GM19372 (cell line): ENCODE results near the gene TAB3.

Experiments used
- ATAC-seq: cut with Tn5 transposase; IDR thresholded peaks from one replicate; pipeline ENCODE4 v1.9.1; 2021; ENCODE audit warnings: mild to moderate bottlenecking, low read depth, moderate library complexity; ENCODE audit not compliant: unreplicated experiment

TAB3 gene

DNA sequence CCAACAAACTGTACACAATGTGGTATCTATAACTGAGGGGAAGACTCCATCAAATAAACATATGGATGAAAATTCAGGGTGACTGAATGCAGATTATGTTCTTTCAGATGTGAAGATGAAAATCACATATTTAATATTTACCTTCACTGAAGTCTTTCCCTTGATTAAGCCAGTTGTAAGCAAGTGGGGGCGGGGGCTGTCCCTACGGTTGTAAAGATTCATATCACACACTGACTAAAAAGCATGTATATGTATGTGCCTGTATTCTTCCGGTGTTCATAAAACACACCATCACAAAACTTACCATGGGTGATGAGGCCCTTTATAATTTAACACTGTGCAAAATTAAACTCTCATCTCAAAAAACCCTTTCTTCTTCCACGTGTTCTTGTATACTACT, 1.3 kb downstream of the TAB3 start:
- ATAC-seq = no peak

DNA sequence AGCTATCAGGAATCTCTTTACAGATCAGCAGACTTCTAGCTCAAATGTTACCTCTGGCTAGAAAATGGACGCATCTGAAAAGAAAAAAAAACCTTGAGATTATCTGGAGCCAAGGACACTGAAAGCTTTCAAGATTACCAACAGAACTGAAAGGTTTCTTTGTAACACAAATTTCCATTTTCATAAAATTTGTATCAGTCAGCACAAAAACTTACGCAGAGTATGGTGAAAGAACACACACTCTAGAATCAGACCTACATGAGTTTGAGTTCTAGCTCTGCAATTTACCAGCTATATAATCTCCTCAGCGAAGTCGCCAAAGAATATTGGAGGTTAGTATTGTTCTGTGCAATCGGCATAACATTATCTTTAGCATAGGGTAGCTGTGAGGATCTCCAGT, 1.8 kb downstream of the TAB3 start:
- no peak for ATAC-seq

DNA sequence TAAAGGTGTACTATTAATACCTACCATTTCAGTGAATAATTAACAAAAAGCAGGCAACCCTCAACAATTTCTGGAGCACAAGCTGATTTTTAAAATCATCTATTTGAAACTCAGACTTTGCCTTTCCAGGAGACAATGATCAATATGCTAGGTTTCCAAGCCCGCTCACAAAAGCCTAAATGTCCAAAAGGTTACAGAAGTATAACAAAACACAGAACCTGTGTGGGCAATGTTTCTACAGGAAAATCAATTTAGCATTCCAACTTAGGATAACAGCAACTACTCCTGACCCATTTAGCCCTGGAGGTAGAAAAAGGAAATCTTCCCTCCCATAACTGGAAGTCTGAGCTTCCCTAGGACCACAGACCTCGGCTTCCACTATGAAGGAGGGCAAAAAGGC, 3.9 kb downstream of the TAB3 start:
- no peak for ATAC-seq

DNA sequence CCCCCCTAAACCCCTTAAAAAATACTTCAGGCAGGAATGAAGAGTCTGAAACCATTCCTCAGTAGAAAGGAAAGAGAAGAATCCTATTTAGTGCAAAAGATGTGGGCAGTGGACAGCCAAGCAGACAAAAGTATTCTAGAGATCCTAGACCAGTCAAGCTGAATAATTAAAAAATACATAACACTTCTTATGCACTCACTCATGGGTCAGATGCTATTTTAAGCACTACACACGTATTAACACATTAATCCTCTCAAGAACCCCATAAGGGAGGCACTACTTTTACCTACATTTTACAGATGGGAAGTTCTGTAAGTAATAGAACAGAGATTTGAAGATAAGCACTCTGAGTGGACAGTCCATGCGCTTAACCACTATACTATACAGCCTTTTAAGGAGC, 5.9 kb downstream of the TAB3 start:
- no peak for ATAC-seq

DNA sequence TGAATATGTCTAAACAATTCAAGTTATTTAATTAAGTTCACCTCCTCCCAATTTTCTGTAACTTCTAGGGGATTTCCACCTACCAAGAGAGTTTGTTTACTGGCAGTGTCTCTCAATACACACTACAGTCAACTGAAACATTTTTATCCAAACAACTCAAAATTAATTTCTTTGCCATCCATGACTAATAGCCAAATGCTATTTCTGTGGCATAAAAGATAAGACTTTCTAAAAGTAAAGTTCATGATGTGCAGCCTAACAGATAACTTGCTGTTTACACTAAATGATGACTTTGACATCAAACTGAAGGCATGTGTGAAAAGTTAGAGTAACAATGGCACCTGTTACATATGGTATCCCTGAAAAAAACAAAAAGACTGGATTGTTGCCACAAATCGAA, 7.3 kb downstream of the TAB3 start:
- no peak for ATAC-seq

DNA sequence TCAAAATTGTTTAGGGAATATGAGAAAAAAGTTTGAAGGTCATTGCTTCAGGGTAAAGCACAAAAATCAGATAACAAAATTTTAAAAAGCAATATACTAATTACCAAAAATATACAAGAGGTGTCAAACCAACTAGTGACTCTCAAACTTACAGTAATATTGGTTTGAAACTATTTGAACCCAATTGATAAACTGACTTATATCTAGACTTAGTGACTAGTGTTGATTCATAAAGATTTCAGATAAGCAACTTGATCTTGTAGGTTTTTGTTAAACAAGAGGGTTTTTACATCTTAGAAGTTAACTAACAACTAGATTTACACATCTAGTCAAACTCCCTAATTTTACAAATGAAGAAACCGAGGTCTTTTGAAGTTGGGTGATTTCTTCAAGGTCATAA, 7.7 kb downstream of the TAB3 start:
- no peak for ATAC-seq

DNA sequence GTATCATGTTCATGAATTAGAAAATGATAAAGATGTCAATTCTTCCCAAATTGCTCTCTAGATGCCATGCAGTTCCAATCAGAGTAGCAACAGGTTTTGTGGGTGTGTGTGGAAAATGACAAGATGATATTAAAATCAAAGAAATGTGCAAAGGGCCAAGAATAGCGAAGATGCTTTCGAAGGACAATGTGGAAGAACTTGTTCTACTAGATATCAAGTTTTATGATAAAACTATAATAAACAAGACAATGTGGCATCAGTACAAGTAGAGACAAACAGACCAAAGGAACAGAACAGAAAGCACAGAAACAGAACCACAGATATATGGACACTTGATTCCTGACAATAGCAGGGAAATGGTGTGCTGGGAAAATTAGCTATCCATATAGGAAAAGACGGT, 9.0 kb downstream of the TAB3 start:
- ATAC-seq = no peak

DNA sequence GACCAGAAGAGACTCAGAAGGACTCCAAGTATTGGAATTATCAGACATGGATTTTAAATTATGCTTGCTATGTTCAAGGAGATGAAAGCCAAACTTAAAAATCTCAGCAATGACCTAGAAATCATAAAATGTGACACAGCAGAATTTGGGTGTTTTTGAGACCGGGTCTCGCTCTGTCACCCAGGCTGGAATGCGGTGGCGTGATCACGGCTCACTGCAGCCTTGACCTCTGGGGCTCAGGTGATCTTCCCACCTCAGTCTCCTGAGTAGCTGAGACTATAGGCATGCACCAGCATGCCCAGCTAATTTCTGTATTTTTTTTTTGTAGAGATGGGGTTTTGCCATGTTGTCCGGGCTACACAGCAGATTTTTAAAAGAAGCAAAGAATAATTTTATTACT, 12.7 kb downstream of the TAB3 start:
- ATAC-seq = no peak

DNA sequence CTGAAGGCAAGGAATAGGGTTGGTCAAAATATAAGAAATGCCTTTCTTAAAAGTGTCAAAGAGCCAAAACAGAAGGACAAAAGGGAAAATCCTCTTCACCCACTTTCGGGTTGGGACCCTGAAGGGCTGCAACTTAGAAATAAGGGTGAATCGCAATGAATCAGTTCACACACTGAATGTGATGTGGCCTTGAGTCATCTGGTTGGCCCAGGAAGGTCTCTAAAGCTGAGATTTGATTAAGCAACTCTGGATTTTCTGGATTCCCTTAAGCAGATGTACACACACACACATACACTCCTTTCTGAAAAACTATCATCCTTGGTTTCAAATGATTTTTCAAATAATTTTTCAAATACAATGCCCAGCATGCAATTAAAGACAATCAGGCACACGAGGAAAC, 13.1 kb downstream of the TAB3 start:
- ATAC-seq = no peak

DNA sequence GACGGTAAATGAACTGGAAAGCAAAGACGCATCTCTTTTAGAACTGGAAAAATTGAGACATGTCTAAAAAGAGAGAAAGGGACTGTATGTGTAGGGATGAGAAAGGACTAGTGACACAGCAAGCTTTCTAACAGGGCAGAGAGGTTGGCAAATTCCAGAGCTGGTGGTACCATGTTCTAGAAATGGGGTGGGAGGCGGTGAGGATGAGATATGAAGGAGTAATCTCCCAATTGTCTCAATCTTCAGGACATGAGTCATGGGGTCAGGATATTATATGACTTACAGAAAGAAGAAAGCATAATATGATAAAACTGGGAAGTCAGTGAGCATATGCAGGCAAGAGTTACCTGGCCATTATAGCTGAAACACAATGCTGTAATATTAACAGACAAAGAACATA, 14.2 kb downstream of the TAB3 start:
- ATAC-seq = no peak

DNA sequence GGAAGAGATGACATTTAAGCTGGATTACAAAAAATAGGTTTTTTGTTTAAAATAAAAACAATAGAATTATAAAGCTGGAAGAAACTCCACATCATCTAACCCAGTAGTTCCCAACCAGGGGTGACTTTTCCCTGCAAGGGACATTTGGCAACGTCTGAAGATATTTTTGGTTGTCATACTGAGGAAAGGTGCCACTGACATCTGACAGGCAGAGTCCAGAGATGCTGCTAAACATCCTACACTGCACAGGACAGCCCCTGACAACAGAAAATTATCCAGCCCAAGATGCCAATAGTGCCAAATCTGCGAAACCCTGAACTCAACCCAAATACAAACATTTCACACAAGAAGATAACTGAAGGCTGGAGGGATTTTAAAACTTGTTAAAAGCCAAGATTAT, 18.5 kb downstream of the TAB3 start:
- no peak for ATAC-seq

DNA sequence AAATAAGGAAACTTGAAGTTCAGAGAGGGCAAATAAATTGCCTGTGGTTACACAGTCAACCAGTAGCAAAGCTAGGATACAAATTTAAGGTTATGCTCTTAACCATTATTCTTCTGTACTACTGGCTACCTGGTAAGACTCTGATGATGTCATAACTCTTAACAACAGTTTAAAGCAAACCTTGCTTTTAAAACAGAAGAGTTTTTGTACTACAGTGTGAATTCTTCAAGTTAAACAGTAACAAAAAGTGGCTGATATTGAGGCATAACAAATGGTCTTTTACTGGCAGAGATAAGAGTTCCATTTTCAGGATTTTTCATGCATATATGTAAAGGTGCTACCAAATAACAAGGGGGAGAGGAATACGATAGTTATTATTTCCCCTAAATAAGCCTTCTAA, 23.4 kb downstream of the TAB3 start:
- ATAC-seq = no peak

DNA sequence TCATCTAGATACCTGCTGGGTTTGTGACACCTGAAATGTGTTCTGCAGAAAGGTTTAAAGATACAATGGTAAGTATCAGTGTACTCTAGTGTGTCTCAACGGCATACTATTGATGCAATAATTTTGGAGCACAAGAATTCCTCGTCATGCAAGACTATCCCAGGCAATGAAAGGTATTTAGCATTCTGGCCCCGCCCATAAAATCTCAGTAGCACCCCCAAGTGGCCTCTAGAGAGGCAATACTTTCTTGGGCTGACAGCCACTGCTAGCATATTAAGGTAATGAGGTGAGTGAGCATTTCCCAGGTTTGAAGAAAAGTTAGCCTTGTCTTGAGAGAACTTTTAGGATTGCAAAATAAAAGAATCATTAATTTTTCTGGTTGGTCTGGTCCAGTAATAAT, 24.0 kb downstream of the TAB3 start:
- no peak for ATAC-seq

DNA sequence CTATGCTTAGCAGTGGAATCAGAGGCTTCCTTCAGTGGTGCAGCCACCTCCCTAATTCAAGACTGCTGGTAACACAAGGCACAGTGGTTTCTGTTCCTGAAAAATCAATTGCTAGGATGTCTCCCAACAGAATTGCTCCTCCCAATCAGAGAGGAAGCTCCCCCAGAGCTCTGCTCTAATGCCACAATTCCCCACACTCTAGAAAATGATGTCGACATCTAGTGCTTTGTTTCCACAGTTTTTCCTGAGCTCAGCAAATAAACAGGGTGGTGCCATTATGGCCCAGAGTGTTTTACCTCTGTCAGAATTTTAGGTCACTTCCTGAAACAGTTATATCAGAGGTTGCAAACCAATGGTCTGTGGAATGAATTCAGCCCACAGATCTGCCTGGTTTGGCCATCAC, 24.7 kb downstream of the TAB3 start:
- ATAC-seq = no peak

DNA sequence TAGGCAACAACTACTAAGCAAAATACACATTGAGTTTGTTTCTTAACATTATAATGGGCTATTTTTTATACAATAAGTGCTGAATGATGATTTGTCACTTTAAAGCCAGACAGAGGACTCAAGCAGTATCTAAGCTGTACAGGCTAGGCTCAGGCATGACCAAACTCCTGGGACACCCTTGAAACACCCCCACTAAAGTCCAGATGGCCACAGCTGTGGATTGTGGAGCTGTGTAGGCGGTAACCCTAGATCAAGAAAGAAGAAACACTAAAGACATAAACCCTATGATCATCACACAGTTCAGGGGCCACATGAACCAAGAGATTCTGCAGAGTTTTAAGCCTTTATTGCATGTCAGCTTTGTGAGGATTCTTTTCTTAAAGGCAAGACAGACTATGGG, 25.1 kb downstream of the TAB3 start:
- no peak for ATAC-seq

DNA sequence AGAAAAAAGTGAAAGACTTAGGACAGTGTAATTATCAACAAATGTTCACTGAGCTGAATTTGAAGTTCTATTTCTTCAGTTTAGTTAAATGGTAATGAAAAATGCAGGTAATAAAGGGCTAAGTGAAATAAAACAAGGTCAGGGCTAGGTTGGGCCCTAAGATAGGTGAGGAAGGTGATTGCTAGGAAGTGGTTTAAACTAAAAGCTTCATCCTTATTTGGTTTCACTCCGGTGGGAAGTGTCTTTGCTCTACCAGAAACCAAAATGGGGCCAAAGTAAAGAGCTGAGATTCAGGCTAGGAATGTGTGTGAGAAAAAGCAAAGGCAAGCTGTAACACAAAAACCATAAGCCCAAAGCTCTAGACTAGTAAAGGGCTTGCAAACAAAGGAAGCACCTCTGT, 31.0 kb downstream of the TAB3 start:
- ATAC-seq = no peak

DNA sequence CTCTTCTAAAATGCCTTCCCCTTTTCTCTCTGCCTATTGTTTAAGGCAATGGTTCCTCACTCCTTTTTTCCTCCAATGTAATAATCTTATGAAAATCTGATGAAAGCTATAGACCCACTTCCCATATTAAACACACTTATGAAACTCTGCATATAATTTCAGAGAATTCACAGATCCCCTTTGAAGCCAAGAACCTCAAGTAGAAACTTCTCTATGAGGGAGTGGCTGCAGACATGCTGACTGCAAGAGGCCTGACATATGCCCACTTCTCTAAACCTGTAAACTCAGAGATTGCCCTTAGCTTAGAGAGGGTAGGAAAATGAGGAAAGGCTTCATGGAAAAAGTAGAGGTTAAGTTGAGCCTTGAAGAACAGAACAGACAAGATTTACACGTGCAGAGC, 37.6 kb downstream of the TAB3 start:
- no peak for ATAC-seq

DNA sequence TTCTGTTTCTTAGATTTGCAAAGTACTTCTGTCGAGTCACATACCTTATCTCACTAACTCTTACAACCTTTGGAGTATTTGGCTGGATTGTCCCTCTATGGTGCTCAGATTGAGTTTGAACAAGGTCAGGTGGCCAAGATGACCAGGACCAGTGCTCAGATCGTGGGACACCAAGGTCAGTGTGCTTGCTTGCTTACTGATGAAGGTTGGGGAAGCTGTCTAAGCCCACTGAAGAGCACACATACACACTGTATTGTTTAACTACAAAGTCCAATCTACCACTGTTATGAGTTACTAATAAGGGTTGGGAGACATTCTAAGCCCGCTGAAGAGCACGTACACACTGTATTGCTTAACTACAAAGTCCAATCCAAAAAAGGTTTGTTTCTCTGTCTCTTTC, 53.7 kb downstream of the TAB3 start:
- ATAC-seq = no peak

DNA sequence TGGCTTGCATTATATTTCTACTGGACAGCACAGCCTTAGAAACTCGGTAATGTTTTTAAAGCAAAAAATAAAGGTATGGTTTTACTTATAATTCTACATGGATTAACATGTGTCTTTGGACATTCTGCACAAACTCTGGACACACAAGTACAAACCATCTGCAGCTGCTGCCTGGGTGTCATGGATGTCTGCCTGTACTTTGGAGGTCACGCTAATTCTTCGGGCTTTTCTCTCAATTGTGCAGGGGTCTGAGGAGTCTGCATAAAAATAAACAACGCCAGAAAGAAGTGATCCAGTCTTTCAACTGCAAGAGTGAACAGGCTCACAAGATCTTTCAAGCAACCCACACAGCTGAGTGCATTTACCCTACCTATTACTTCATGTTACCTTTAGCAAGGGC, 55.2 kb downstream of the TAB3 start:
- no peak for ATAC-seq

DNA sequence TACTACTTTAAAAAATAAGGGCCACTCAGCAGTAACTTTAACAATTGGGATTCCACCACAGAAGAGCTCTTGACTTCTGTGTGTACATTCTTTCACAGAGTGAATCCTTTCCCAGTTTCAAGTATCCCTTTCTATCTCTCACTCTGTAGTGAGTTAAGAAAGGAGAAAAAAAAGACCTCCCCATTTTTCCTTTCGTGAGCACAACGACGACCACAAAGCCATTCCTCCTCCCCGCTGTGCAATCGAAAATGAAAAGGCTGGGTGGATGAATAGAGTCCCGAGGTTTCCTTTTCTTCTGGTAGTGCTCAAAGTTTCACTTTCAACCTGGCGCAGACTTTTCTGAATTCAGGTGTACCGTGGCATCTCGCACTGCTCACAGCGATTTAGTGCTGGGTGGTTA, 58.0 kb downstream of the TAB3 start:
- no peak for ATAC-seq

DNA sequence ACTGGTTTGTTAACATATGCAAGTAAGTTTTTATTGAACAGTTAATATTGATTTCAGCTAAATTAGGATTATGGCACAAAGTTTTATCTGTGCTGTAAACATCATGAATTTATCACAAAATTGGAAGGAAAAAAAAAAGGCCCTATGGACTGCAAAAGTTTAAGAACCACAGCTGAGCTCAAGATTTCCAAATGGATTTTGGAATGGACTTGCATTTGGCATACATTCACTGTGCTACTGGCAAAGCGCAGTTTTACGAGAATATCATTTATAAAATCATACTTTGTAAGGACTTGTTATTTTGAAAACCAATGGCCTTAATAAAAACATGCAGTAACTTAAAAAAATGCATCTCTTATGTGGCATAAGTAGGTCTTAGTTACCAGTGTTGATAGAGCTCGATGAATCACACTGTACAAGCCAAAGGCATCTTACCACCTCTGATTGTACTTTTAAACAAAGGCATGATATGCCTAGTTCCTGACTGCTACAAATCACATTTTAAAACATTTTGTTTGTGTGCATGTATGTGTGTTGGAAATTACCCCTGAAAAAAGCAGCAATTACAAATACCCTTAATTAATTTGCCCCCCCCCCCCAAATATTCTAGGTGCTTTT, 58.6 kb downstream of the TAB3 start:
- no peak for ATAC-seq

DNA sequence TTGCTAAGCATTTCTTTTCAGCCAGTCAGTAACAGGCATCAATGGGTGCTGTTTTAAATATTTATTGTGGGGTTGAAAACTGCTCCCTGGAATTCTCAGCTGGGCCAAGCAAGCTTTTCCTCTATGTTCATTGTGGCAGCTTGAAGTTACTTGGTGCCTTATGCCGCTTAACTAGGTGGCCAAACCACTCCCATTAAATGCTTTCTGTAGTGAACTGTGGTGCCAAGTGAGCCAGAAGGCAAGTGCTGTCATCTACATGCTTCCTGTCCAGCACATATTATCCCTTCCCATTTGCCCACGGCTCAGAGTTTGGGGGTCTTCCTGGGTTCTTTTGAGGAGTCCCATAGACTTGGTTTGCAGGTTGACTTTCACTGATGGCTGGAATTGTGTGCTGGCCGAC, 64.8 kb downstream of the TAB3 start:
- no peak for ATAC-seq

DNA sequence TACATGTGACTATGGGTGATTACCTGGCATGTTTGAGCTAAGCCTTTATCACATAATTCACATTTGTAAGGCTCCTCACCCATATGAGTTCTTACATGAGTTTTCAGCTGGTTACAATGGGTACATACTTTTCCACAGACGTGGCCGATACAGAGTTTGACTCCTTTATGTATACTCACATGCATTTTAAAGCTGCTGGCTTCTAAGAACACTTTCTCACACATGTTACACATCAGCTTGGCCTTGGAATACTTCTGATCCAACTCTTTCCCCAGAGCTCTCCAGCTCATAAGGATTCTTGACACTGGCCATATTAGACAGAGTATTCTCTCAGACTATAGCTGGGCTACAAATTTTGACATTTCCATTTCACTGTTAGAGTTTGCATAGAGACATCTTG, 66.3 kb downstream of the TAB3 start:
- no peak for ATAC-seq
